ENCODE data around the gene HPX. TPM values are rescaled to one million over a fixed set of nuclear protein-coding genes. Genes with fewer than 3 reads are reported as not detected.

The HPX gene
- total RNA-seq, 1 experiment from 2014 or later = 9.0 TPM

DNA sequence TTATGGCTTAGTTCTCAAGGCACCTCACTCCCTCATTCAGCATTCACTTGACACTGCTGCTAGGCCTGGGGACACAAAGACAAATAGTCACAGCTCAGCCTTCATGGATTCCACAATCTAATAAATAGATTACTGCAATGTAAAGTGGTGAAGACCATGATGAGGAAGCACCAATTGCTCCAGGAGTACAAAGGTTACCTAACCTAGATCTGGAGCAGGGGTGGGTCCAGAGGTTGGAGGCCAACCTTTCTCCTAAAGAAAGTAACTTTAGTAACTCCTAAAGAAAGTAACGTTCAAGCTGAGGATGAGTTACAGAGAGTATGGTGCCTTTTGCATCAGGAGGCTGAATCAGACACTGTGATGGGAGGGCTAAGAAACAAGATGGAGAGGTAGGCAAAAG is 28.8 kb upstream of the HPX start:
- DNase-seq (ENCODE audit: low read depth) = no peak
- in situ Hi-C loops (cut with HindIII; ENCODE audit: low pct_unique_long_range_greater_than_20kb, low sequenced_read_pairs) = no loop called here

DNA sequence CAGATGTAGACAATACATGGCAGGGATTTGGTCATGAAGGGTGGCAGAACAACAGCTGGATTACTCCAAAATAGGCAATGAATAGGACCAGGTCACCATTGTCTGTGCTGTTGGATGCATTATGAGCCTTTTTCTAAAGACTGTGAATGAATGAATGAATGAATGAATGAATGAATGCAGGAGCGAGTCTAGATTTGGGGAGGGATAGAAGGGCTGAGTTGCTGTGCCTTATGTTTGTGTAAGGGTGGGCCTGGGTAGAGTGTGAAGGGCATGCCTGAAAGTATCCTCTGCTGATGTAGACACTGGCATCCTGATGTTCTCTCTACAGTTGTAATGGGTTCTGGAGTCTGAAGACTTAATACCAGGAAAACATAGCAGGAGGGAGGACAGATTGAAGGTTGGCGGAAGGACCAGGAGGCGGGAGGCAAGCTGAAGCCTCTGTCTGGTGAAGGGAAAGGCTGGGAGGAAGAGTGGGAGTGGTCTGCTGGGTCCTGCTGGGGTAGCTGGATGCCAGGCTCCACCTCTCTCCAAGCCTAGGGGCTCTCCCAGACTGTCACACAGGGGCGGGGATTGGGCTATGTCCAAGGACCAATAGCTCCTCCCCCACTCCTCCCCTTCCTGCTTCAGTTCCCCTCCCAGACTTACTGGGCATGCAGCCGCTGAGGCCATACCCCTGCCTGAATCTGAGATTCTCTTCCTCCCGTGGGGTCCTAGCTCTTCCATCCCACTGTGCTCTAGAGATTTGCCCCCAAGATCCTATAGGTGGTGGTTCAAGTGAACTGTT is 28.1 kb upstream of the HPX start:
- DNase-seq (ENCODE audit: low read depth) = peak; percentile 92
- in situ Hi-C loops (cut with HindIII; ENCODE audit: low pct_unique_long_range_greater_than_20kb, low sequenced_read_pairs) = no loop called here

DNA sequence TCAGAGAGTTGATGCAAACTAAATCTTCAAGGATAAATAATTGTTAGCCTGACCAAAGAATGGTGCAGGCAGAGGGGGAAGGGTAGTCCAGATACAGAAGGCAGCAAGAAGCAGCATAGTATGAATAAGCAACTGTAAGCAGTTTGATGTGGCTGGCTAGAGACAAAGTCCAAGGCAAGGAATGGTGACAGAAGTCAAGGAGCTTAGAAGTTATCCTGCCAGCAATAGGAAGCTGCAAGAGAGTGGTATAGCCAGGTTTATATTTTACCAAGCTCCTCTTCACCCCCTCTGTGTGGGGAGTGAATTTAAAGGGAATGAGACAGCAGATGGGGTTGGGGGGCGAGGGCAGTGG is 18.3 kb upstream of the HPX start:
- DNase-seq (ENCODE audit: low read depth) = no peak
- in situ Hi-C loops (cut with HindIII; ENCODE audit: low pct_unique_long_range_greater_than_20kb, low sequenced_read_pairs) = no loop called here

DNA sequence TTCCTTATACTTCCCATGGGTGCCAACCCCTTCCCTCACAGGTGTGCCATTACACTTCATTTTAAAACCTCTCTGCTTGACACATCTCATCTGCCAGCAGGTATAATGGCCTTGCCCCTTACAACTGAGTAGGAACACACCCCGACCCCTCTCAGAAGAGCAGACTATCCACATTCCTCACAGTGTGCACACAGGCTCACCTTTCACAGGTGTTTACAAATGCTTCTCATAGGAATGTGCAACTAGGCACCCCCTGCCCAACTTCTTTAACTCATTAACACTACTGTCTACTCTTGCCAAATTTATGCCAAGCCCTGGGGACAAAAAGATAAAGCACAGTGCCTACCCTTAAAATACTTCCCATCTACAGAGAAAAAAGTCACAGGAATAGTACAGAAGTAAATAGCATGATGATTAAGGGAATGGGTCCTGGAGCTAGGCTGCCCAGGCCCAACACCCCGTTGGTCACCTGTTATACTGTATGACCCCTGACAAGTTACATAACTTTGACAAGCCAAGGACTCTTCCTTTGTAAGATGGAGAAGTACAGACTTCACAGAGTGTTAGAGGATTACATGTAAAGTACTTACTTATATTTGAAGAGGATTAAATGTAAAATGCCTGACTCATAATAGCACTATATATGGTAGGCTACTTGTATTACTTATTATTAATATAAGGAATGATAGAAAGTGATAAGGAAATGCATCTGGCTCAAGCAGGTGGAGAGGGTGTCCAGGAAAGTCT is 17.7 kb upstream of the HPX start:
- DNase-seq (ENCODE audit: low read depth) = no peak
- in situ Hi-C loops (cut with HindIII; ENCODE audit: low pct_unique_long_range_greater_than_20kb, low sequenced_read_pairs) = no loop called here

DNA sequence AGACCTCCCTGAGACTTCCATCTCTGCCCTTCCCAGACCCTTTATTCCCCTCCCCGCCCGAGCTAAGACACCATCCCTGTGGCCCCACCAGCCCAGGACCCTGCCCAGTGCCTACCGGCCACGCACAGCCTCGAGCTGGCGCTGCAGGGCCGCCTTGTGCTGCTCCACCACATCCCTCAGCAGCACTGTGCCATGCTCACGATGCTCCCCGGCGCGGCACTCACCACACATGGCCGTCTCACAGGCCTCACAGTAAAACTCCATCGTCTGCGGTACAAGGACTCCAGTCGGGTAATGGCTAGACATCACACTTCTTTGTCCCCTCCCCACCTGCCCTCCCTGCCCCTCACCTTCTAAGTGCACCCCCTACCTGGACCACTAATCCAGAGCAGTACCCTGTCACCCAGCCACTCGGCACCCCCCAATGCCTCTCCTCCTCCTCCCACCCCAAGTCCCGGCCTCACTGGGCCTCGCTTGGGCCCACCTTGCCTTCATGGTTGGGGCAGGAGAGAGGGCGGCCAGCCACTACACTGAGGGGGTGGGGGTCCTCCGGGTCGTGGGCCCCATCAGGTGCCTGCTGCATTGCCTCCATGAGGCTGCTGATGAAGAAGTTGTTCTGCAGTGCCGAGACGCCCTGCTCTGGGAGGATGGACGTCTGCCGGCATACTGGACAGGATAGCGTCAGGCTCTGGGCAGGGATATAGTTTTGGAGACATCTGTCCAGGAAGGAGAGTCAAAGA is 17.0 kb upstream of the HPX start:
- in situ Hi-C loops (cut with HindIII; ENCODE audit: low pct_unique_long_range_greater_than_20kb, low sequenced_read_pairs) = no loop called here
- DNase-seq (ENCODE audit: low read depth) = no peak

DNA sequence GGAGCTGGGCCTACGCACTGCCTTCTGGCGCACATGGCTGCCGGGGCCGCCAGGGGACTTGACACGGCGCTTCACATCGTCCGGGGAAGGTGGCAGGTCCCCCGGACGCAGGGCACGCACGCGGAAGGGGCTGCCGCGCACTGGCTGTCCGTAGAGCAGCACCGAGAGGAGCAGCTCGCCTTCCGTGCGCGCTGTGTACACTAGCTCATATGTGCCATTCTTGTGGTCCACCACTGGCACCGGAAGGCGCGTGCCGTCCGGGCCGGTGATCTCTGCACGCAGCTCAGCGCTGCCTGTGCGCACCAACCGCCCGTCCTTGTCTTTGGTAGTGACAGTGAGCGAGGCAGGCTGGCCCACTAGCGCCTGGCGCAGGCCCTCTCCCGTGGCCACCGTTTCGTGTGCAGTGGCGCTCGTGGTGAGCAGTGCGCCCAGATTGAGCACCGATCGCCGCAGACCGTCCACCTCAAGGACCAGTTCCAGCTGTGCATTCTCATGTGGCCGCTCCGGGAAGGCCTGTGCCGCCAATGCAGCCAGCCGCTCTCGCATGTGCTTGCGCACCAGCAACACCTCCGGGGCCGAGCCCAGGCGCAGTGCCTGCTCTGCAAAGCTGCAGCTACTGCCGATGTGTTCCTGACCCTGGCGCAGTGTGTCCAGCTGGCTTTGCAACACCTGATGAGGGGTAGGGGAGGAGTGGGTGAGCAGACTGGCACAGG is 15.7 kb upstream of the HPX start:
- DNase-seq (ENCODE audit: low read depth) = no peak
- in situ Hi-C loops (cut with HindIII; ENCODE audit: low pct_unique_long_range_greater_than_20kb, low sequenced_read_pairs) = no loop called here

DNA sequence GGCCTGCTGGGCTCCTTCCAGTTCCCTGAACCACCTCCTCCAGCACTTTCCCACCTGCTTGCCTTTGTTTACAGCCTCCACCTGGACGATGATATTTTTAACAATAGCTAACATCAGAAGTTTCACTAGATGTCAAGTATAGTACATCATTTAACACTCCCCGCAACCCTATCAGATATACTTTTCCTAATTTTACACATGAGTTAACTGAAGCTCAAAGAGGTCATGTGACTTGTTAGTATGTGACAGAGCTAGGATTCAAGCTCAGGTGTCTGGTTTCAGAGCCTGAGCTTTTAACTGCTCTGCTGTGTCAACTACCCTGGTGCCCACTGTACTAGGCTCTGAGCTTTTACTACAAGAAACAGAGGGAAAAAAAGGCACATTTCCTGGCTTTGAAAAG is 14.3 kb upstream of the HPX start:
- in situ Hi-C loops (cut with HindIII; ENCODE audit: low pct_unique_long_range_greater_than_20kb, low sequenced_read_pairs) = no loop called here
- no peak for DNase-seq (ENCODE audit: low read depth)

DNA sequence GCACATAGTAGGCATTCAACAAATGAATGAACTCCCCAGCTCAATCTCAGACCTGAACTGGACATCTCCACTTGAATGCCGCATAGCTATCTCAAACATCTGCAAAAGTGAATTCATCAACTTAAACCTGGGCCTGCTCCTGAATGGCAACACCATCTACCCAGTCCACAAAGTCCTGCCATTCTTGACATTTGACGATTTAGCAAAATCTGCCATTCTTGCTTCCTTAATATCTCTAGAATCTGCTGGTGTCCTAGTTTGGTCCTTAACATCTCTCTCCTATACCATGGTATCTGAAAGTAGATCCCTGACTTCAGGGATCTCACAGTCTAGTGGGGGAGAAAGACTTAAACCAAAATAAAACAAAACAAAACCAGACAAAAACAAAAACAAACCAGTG is 12.4 kb upstream of the HPX start:
- in situ Hi-C loops (cut with HindIII; ENCODE audit: low pct_unique_long_range_greater_than_20kb, low sequenced_read_pairs) = no loop called here

DNA sequence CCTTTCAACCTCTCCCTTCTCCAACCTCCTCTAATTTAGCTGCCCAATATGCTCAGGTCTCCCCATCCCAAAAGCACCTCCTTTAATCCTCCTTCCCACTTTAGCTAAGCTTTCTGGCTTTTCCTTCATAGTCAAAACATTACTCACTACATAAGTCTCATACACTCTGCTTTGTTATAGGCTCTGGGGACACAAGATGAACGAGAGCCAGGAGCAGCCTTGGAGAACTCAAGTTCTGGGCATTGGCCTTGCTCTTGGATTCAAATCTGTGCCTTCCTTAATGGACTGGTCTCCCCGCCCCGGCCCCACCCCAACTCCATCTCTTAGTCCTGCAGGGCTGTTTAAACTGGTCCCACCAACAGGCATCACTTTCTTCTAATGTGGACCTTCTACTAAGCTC is 11.4 kb upstream of the HPX start:
- DNase-seq (ENCODE audit: low read depth) = no peak
- in situ Hi-C loops (cut with HindIII; ENCODE audit: low pct_unique_long_range_greater_than_20kb, low sequenced_read_pairs) = no loop called here

More for the DNA sequence above, 12.4 kb upstream of the HPX start:
- no peak for DNase-seq (ENCODE audit: low read depth)

DNA sequence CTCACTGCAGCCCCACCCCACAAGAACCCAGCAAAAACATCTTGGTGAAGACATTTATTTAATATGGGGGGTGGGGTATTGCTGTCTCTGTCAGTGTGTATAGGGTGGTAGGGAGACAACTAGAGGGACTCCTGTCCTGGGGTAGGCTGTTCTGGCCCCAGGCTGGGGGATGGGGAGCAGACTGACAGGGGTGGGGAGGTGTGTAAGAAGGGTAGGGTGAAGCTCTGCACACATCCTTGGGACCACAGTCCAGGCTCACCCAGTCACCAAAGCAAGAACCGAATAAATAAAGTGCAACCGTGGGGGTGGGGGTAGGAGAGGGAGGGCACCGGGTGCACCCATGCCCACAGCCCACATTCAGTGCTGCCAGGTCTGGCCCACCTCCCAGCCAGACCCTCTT is 7.8 kb upstream of the HPX start:
- in situ Hi-C loops (cut with HindIII; ENCODE audit: low pct_unique_long_range_greater_than_20kb, low sequenced_read_pairs) = no loop called here
- DNase-seq (ENCODE audit: low read depth) = no peak

DNA sequence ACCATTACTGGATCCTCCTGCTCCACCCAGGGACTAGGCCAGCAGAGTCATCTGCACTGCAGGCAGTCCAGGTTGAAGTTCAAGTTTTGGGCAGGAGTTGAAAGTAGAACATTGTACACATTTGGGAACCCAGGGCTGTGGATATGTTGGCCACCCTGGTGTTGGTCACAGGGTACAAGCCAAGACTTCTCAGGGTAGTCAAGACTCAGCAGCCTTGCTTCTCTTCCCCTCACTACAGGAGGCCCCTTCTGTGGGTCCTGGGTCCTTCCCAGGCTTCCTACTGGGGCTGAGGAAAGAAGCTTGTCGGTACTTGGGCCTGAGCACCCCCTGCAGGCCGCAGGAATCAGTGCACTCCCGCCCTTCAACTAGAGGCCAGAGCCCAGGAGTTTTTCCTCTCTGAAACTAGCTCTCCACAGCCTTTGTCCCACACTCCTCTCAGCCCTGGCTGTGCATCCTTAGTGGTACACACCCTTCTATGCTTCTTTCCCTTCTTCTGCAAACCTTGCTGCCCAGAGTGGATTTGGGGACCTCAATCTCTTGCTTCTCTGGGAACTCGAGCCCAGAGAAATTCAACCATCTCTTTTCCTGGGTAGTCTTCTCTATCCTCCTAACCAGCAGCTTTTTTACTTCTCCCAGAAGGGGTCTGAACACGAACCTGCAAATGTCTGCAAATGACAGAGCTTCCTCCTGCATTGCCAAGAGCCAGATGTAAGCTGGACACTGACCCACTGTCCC is 2.6 kb upstream of the HPX start:
- in situ Hi-C loops (cut with HindIII; ENCODE audit: low pct_unique_long_range_greater_than_20kb, low sequenced_read_pairs) = no loop called here
- DNase-seq (ENCODE audit: low read depth) = no peak

DNA sequence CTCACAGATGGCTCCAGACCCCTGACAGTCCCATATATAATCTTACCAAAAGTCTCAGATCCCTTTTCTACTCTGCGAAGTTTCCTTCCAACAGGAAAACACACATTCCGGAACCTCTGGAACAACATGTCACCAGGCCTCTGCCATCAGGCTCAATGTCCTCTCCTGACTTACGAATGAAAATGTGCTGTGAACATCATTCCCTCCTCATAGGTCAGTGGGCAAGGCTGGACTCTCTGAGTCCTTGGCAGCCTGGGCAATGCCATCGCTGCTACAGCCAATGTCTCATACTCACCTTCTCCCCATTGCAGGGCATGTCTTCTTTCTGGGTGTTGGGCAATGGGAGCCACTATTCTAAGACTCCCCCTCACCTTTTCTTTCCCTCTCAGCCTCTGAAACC is 1.7 kb upstream of the HPX start:
- in situ Hi-C loops (cut with HindIII; ENCODE audit: low pct_unique_long_range_greater_than_20kb, low sequenced_read_pairs) = no loop called here

DNA sequence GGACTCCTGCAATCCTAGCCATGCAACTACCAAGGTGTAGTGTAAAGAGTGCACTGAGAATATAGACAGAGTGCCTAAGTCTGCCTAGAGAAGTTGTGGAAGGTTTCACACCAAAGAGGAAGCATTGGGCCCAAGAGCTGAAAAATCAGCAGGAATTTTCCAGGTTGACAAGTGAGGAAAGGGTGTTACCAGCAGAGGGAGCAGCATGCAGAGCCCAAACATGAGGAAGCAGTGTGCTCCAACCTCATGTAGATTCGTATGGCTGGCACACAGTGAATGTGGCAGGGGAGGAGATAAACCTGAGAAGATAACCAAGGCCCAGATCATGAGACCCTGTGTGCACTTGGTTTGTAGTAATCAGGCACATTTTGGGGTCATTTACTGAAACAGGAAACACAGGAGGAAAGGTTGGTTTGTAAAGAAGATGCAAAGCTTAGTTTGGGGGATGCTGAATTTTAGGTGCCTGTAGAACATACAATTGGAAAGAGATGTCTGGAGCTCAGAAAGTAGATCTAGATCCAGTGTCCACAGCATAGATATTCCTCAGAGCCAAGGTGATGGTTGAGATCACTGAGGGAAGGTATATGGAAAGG is 1.7 kb downstream of the HPX start:
- peak; percentile 32 for DNase-seq (ENCODE audit: low read depth)
- in situ Hi-C loops (cut with HindIII; ENCODE audit: low pct_unique_long_range_greater_than_20kb, low sequenced_read_pairs) = no loop called here

More for the DNA sequence above, 1.7 kb upstream of the HPX start:
- no peak for DNase-seq (ENCODE audit: low read depth)

DNA sequence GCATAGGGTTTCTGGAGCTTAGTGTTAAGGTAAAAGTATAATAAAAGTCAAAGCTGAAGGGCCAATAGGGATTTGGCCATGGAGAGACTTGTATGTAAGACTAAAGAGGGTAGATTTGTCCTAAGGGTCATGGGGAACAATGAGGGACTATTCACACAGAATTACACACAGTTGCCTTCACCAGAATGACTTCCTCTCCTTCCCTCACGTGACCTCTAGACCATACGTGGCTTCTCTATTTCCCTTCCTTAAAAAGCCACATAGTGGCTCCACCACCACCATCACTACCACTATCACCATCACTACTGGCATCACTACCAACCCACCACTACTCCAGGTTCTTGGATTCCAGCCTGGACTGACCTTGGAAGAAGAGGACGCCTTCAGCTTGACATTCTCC is 2.8 kb downstream of the HPX start:
- DNase-seq (ENCODE audit: low read depth) = no peak
- in situ Hi-C loops (cut with HindIII; ENCODE audit: low pct_unique_long_range_greater_than_20kb, low sequenced_read_pairs) = no loop called here

DNA sequence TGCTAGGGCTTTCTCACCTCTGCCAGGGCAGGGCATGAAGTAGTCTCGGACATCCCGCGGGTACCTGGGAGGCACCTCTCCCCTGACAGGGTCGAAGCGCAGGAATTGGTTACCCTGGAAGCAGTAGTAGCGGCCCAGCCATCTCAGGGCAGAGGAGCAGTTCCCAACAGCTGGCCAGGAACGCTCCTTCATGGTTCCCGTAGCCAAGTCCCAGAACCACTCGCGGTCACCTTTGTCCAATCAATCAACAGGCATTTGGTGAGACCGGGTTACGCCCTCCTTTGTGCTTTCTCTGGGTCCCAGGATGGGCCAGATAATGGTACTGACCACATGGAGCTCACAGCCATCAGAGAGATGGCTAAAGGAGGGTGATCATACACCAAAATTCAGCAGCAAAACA is 3.4 kb downstream of the HPX start:
- in situ Hi-C loops (cut with HindIII; ENCODE audit: low pct_unique_long_range_greater_than_20kb, low sequenced_read_pairs) = no loop called here
- DNase-seq (ENCODE audit: low read depth) = no peak

DNA sequence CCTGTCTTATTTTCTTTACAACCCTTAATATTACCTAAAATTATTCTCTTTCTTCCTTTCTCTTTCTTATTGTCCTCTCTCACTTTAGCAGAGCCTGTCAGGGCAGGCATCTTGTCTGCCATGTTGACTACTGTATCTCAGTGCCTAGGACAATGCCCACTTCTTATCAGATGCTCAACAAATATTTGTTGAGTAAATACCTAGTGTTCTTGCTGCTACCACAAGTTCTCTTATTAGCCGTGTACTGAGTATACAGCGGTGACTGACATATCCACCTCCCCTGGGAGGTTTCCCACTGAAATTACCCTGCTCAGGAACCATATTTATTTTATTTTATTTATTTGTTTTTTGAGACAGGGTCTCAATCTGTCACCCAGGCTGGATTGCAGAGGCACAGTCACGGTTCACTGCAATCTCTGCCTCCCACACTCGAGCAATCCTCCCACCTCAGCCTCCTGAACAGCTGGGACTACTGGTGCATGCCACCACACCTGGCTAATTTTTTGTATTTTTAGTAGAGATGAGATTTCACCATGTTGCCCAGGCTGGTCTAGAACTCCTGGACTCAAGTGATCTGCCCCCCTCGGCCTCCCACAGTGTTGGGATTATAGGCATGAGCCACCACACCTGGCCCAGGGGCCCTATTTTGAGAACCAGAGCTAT is 6.7 kb downstream of the HPX start:
- DNase-seq (ENCODE audit: low read depth) = no peak
- in situ Hi-C loops (cut with HindIII; ENCODE audit: low pct_unique_long_range_greater_than_20kb, low sequenced_read_pairs) = no loop called here

DNA sequence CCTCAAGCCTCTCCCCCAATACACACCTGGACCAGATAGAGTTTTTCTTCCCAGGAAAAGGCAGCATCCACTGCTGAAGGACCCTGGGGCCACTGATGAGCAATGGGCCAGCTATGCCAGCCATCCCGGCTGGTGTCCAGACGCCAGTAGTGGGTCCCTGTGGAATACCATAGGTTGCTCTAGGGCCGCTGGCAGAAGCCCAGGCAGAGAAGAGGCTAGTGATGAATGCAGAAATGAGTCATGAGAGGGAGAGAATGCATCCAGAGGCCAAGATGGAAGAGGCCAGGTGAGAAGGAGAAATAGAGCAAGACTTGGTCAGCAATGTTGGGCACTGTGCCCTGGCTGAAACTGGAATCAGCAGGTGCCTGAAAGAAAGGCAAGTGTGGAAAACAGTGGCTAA is 8.9 kb downstream of the HPX start:
- DNase-seq (ENCODE audit: low read depth) = peak; percentile 35
- in situ Hi-C loops (cut with HindIII; ENCODE audit: low pct_unique_long_range_greater_than_20kb, low sequenced_read_pairs) = no loop called here
